Nephron progenitor cell (in vitro differentiated cells): ENCODE results near the gene TMCC1.

Experiments
- DNase-seq: peaks from one replicate; pipeline ENCODE4 v3.0.0; 2021
- H3K27ac Mint-ChIP-seq: 2 replicates; pipeline ENCODE4 v1.8.0; 2021; ENCODE audit warnings: mild to moderate bottlenecking, moderate library complexity, mixed read lengths
- H3K27me3 Mint-ChIP-seq: 2 replicates; pipeline ENCODE4 v1.8.0; 2021; ENCODE audit warnings: mild to moderate bottlenecking, low read depth, mixed read lengths; ENCODE audit not compliant: poor library complexity
- H3K36me3 Mint-ChIP-seq: 2 replicates; pipeline ENCODE4 v1.8.0; 2021; ENCODE audit warnings: low read depth, mixed read lengths
- H3K4me1 Mint-ChIP-seq: 2 replicates; pipeline ENCODE4 v1.8.0; 2021; ENCODE audit warnings: mixed read lengths
- H3K4me3 Mint-ChIP-seq: 2 replicates; pipeline ENCODE4 v1.8.0; 2021; ENCODE audit warnings: mild to moderate bottlenecking, moderate library complexity, mixed read lengths
- H3K9me3 Mint-ChIP-seq: 2 replicates; pipeline ENCODE4 v1.8.0; 2021; ENCODE audit warnings: mild to moderate bottlenecking, moderate library complexity, mixed read lengths
- CTCF ChIP-seq: fragments of 200-600 bp; sonication (generic); IDR thresholded peaks from 2 replicates; pipeline ENCODE4 v1.5.0; 2021; ENCODE audit warnings: antibody characterized with exemption

The TMCC1 gene

DNA sequence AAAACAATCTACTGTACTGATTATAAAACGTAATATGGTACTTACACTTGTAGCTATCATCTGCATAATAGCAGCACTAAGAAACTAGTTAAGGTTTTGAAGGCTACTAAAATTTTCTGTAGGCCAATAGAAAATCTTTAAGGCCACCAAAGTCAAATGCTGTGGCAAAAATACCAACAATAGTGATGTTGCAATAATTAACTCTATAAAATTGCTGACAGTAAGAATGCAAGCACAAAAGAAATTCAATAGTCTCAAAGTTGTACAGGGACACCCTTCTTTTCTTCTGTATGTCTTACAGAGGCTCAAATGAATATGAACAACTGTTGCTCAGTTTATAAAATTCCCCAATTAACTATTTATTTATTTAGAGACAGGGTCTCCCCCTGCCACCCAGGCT is 62.0 kb downstream of the TMCC1 start:
- TF ChIP-seq CTCF, result no peak
- no peak for DNase-seq
- Mint-ChIP-seq H3K9me3 (no peaks in the 10 kb centered on the region), H3K4me1 (peaks cover 20% of the 10 kb centered on the region), H3K36me3 (no peaks in the 10 kb centered on the region), H3K27ac (no peak overlapping the region), H3K4me3 (no peak overlapping the region), H3K27me3 (no peaks in the 10 kb centered on the region)

GRCh38 chr3:129829640-129830039 is 63.9 kb downstream of the TMCC1 start:
- no peaks in the 10 kb centered on the region for H3K27me3 Mint-ChIP-seq
- no peak overlapping the region for H3K4me3 Mint-ChIP-seq
- DNase-seq, result peak; percentile 8
- H3K4me1 Mint-ChIP-seq, result peaks cover 14% of the 10 kb centered on the region
- no peaks in the 10 kb centered on the region for H3K9me3 Mint-ChIP-seq
- H3K27ac Mint-ChIP-seq, result no peak overlapping the region
- peak; percentile 40 for TF ChIP-seq CTCF
- H3K36me3 Mint-ChIP-seq, result no peaks in the 10 kb centered on the region

DNA sequence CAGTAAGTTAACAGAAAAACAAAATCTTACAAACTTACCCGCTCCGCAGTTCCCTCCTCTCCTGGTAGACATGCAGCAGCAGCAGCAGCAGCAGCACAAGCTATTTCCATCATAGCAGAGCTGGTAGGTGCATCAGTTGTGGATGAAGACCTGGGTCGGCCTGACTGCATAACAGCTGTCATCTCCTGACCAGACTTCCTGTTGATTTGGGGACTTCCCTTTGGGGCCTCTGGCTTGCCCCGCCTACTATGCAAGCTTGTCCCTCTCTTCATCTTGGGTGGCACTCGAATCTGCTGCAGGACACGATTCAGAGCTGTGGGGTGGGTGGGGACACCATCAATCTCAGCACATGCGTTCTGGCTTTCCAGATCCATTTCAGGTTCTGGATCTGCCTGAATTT is 65.7 kb downstream of the TMCC1 start:
- H3K4me1 Mint-ChIP-seq, result peaks cover 26% of the 10 kb centered on the region
- H3K27ac Mint-ChIP-seq, result no peak overlapping the region
- no peak for DNase-seq
- no peak overlapping the region for H3K4me3 Mint-ChIP-seq
- no peaks in the 10 kb centered on the region for H3K27me3 Mint-ChIP-seq
- H3K36me3 Mint-ChIP-seq, result peaks cover 5% of the 10 kb centered on the region
- no peak for TF ChIP-seq CTCF
- no peaks in the 10 kb centered on the region for H3K9me3 Mint-ChIP-seq

DNA sequence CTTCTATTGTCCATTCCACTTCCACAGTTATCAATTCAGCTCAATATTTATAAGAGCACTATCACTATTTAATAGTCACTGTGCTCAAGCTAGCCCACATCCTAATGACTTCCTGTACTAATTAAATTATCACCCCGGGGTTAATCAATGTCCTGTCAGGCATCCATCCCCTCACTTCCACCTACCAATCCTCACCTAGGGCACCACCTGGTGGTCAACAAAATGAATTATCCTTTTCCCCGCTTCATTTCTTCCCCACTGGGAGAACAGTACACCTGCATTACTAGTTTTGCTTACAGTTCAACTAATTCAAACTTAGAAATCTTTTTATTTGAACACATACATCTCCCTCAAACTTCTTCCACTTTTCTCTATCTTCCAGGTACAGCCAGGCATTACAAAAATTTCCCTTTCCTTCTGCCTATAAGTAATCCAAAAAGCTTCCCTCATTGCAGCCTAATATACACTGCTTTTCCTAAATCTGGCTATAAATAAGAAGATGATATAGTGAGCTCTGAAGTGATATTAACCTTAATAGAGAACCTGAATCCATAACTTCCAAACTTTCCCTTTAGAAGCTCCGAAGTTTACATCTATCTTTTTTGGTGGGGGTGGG is 68.5 kb downstream of the TMCC1 start:
- no peaks in the 10 kb centered on the region for H3K9me3 Mint-ChIP-seq
- peaks cover 22% of the 10 kb centered on the region for H3K4me1 Mint-ChIP-seq
- peak; percentile 56 for DNase-seq

DNA sequence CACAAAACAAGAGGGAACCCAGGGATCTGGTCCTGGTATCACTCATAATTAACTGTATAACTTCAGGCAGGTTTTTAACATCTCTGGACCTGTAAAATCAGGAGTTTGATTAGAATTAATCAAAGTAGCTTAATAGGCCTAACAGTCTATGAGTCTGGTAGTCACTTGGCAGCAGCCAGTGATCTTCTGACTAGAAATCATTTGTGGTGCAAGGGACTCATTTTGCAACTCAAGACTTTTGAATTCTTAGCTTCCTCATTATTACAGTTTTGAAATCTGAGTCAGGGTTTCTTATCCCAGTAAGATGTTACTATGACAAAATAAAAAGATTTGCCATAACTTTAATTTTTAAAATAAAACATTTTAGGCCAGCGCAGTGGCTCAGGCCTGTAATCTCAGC is 70.8 kb downstream of the TMCC1 start:
- H3K27me3 Mint-ChIP-seq, result no peaks in the 10 kb centered on the region
- no peak overlapping the region for H3K4me3 Mint-ChIP-seq
- peaks cover 17% of the 10 kb centered on the region for H3K4me1 Mint-ChIP-seq
- no peak for DNase-seq
- H3K36me3 Mint-ChIP-seq, result peaks cover 13% of the 10 kb centered on the region
- no peaks in the 10 kb centered on the region for H3K9me3 Mint-ChIP-seq
- no peak overlapping the region for H3K27ac Mint-ChIP-seq
- TF ChIP-seq CTCF, result no peak

More for the DNA sequence above, 68.5 kb downstream of the TMCC1 start:
- H3K27ac Mint-ChIP-seq, result no peak overlapping the region
- peak; percentile 73 for TF ChIP-seq CTCF
- peaks cover 5% of the 10 kb centered on the region for H3K36me3 Mint-ChIP-seq
- H3K27me3 Mint-ChIP-seq, result no peaks in the 10 kb centered on the region
- no peak overlapping the region for H3K4me3 Mint-ChIP-seq

DNA sequence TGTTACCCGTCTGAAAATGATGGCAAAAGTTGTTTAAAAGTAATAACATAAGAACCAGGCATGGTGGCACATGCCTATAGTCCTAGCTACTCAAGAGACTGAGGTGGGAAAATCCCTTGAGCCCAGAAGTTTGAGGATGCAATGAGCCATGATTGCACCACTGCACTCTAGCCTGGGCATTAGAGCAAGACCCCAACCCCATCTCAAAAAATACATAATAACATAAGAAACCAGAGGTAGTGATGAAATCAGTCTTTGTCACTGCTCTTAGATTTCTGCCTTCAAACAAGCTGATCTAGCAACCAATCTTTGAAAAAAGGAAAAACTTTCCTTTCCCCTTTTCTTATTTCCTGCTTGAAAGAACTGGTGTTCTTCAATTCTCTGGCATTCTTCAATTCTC is 71.3 kb downstream of the TMCC1 start:
- H3K9me3 Mint-ChIP-seq, result no peaks in the 10 kb centered on the region
- DNase-seq, result no peak

More for the DNA sequence above, 71.3 kb downstream of the TMCC1 start:
- H3K27me3 Mint-ChIP-seq, result no peaks in the 10 kb centered on the region
- H3K27ac Mint-ChIP-seq, result no peak overlapping the region
- TF ChIP-seq CTCF, result no peak
- no peak overlapping the region for H3K4me3 Mint-ChIP-seq
- H3K36me3 Mint-ChIP-seq, result peaks cover 13% of the 10 kb centered on the region
- H3K4me1 Mint-ChIP-seq, result peaks cover 17% of the 10 kb centered on the region
